GM19240 (cell line): Measurements from ENCODE around the gene FAM193A.
"Not testable (repeated sequence)": the region's sequence is repeated elsewhere in the genome, so short reads cannot be mapped to it uniquely, and the experiment has no call there.

Experiments used
- DNase-seq: peaks from one replicate; pipeline ENCODE4 v3.0.0; 2011; ENCODE audit warnings: low spot score; ENCODE audit not compliant: insufficient read length

Gene FAM193A

DNA sequence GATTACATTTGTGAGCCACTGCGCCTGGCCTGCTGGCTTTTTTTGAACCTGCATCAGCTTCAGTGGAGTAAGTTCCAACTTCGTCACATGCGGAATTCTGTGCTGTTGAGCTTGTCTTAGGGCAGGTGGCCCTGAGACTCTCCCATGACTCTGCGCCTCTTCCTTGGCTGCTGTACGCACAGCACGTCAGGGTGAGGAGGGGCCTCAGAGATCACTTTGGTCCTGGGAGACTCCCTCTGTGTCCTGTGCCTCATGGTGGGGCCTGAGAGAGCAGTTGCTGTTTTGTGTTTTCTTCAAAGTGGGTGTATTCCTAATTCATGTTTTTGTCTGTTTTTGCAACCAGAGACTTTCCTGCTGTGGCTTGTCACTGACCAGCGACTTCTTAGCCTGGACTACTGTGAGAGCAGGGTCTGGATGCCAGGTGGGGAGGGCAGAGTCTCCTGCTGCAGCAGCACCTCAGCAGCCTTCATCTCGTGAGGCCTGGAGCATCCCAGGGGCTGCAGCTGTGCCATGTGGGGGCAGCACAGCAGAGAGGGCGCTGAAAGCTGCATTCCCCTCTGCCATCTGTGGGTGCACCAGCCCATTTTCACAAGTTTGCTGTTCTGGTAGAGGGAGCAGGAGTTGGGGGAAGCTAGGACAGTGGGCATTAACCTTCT is 111.8 kb downstream of the FAM193A start:
- DNase-seq, result no peak

DNA sequence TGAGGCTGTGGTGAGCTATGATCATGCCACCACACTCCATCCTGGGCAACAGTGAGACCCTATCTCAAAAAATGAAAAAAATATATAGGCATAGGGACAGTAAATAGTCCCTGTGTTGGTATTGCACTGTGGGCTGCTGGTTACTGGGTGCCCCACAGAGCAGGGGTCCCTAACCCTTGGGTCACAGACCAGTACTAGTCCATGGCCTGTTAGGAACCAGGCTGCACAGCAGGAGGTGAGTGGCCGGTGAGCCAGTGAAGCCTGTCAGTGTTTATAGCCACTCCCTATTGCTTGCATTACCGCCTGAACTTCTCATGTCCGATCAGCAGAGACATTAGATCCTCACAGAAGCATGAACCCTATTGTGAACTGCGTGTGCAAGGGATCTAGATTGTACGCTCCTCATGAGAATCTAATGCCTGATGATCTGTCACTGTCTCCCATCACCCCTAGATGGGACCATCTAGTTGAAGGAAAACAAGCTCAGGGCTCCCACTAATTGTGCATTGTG is 113.2 kb downstream of the FAM193A start:
- DNase-seq, result no peak

DNA sequence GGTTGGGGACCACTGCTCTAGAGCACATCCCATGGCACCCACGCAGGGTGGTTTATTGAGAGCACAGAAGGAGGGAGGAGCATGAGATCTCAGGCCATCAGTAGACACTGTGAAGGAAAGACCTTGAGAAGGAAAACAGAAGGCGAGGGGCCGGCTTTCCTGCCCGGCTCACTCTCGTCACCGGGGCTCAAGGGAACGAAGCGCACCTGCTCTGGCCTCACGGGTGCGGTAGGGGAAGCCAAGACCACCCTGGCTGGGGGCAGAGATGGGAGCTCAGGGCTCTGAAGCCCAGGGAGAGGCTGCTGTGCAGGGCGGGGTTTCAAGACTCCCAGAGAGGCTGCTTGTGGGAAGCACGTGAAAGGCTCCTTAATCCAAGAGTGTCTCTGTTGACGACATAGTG is 113.8 kb downstream of the FAM193A start:
- DNase-seq, result no peak

DNA sequence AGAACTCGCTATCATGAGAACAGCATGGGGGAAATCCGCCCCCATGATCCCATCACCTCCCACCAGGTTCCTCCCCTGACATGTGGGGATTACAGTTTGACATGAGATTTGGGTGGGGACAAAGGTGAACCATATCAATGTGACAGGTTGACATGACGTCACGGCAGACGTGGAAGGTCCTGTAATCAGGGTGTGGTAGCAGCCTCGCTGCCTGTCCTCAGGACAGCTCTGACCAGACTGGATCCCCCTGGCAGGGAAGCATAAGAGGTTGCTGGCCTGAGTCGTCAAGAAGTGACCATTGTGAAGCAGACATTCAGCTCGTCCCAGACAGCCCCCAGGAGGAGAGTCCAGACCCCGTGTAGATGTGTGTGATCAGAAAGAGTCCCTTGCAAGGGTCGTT is 115.1 kb downstream of the FAM193A start:
- no peak for DNase-seq

DNA sequence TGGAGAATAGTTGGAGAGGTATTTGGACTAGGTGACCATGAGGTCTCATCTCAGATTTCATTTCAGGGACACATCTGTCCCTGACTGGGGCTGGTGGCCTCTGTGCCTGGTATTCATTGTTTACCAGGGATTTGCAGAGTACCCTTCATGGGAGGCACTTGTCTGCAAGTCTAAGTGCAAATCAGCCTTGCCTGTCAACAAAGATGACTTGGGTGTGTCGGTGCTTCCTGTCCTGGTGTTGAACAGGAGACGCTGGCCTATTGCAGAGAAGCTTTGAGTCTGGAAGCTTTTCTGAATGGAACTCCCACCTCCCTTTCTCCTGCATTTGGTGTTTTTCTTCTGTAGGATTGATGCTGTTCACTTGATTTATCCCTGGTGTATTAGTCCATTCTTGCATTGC is 115.6 kb downstream of the FAM193A start:
- no peak for DNase-seq

- no peak for DNase-seq
Observed at GRCh38 chr4:2652415-2653160, 116.1 kb downstream of the FAM193A start.

- no peak for DNase-seq
Observed at GRCh38 chr4:2660596-2661211, 124.3 kb downstream of the FAM193A start.

- no peak for DNase-seq
Observed at GRCh38 chr4:2662598-2662997, 126.2 kb downstream of the FAM193A start.

GRCh38 chr4:2663275-2663674 is 126.8 kb downstream of the FAM193A start:
- no peak for DNase-seq

- no peak for DNase-seq
Observed at GRCh38 chr4:2666722-2667247, 130.3 kb downstream of the FAM193A start.

DNA sequence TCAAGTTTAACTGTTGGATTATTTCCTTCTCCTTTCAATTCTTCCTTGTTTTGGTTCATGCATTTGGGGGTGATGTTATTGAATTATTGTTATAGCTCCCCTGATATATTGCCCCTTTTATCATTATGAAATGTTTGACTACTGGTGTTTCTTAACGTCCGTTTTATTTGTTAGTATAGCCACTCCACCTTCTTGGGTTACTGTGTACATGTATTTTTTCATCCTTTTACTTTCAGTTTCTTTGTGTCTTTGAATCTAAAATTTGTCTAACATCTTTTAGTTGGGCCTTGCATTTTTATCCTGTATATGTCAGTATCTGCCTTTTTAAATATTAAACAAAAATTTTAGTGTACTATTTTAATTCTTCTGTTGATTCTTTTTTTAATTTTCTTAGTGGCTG is 131.0 kb downstream of the FAM193A start:
- DNase-seq, result no peak

GRCh38 chr4:2671267-2671895 is 134.9 kb downstream of the FAM193A start:
- DNase-seq, result no peak

- no peak for DNase-seq
Observed at GRCh38 chr4:2672082-2672481, 135.6 kb downstream of the FAM193A start.

DNA sequence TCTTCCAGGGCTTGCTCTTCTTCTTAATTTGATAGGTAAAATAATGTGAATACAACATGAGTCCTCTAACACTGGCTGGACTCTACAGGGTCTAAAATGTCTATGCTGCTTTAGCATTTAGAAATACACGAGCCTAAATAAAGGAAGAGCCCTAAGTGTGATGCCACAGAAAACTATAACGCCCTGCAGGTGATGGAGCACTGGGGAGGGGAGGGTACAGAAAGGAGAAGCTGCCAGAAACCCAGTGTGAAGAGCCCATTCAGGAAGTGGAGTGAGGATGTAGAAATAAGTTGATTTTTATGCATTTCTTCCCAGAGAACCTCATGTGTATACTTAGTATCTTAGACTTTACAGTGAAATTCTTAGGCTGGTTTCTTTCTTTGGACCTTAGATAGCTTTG is 136.3 kb downstream of the FAM193A start:
- DNase-seq, result no peak

DNA sequence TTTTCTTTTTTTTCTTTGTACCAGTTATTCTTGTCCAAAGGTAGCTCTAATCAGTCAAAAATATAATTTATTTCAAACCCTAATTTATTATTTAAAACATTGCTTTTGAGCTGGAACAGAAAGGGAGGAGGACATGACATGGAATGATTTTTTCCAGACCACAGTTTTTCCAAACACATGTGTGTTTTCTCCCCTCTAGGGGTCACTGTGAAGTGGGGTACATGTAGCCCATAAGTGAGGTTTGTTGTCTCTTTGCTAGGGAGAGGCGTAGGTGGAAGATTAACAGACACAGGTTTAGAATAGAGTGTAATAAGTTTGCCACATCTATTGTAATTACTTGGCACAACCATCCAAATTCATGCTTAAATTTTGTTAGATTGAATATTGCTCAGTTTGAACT is 136.7 kb downstream of the FAM193A start:
- no peak for DNase-seq

DNA sequence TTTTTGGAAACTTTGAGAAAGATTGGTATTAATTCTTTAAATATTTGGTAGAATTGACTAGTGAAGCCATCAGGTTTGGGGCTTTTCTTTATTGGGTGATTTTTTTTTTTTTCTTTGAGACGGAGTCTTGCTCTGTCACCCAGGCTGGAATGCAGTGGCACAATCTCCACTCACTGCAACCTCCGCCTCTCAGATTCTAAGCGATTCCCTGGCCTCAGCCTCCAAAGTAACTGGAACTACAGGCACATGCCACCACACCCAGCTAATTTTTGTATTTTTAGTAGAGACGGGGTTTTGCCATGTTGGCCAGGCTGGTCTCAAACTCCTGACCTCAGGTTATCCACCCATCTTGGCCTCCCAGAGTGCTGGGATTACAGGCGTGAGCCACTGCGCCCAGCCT is 143.3 kb downstream of the FAM193A start:
- DNase-seq, result not testable (repeated sequence)

- DNase-seq, result no peak
Observed at GRCh38 chr4:2684486-2684885, 148.0 kb downstream of the FAM193A start.

DNA sequence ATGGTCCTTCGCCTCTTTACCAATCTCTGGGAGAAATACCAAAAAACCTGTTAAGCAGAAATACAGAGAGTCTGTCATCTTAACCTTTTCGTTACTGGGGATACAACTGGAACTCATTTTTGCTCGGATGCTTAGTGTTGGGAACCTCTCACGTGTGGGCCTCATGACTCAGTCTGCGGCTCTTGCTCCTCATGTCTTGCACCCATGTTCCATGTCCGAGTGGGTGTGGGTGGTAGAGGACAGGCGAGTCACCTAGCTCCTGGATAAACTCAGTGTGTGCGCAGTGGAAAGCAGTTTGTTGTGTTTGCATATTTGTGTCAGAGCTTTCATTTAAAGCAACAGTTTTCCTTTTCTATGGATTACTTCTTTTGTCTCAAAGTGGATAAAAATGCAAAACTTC is 149.1 kb downstream of the FAM193A start:
- no peak for DNase-seq

DNA sequence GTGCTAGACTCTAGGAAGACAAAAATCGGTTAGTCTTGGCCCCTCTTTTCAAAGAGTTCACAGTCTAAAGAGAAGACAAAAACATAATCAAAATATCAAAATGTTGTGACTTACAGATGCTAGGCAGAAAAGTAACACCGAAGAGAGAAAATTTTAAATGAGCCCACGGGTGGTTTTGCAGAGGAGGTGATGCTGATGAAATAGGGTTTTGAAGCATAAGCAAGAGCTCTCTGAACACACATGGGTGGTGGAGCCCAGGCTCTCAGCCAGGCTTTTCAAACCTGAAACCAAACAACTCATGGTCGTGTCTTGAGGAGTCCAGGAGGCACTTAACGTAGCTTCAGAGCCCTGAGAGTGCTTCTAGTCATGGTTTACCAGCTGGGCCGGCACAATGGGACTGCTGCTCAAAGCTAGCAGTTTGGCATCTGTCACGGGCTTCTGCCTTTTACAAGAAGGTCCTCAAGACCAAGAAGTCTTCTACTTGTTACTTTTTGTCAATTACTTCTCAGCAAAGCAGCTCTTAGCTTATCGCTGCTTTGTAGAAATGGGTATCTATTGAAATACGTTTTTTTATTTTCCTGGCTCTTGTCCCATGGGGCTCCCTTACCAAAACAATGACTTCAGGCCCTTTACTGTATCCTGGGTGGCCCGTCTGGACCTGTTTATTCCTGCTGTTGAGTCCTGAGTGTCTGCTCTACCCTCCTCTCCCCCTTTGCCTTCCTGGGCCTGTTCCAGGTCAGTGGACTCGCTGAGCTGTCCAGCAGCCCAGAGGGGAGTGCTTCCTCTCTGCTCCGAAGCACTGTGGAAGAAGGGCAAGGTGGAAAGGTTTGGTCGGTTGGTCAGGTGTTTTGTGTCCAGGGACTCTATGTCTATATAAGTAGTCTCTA is 150.2 kb downstream of the FAM193A start:
- DNase-seq, result no peak

DNA sequence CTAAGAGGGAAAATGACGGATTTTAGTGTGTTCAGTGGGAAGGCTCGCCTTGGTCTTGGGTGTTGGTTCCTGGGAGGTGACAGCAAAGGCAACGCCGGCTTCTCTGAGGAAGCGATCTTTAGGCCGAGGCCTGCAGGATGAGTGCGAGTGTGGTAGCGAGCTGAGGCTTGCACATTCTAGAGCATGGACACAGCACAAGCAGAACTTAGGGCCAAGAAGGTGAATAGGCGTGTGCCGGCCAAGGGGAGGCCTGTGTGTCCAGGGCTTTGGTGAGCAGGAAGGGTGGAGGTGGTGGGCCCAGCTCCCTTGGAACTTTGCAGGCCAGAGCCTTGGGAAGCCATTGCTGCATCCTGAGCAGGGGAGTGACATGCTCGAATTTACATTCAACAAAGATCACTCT is 151.8 kb downstream of the FAM193A start:
- no peak for DNase-seq

DNA sequence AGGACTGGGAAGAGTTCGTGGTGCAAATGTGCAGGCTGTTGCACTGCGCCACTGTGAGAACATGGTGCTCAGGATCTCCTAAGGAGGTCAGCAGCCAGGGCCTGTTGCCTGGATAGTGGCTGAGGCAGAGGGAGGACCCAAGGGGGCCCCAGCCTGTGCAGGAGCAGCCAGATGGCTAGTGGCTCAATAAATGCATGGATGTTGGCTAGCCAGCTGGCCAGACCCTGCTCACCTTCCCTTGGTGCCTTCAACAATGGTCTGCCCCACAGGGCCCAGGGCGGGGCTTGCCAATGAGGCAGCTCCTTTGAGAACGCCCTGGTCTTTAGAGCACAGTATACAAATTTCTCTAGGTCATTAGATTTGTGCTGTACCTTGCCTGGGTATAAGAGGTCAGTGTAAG is 152.2 kb downstream of the FAM193A start:
- DNase-seq, result no peak
